Gastroesophageal sphincter (tissue), 4 donors: ENCODE measurements around the gene NFATC2. TPM values are rescaled to one million over a fixed set of nuclear protein-coding genes. Genes with fewer than 3 reads are reported as not detected.

ENCODE experiments used
- ATAC-seq: fragments of 150-250 bp; one replicate; pipeline ENCODE4 v1.9.1; 2016; ENCODE audit warnings: mild to moderate bottlenecking, moderate library complexity
- H3K27ac ChIP-seq, 4 donors: fragments of 200-600 bp; sonication (generic) in 3 of 4; 1 replicate in 3 of 4; 2 replicates in 1 of 4; pipeline ENCODE4 v1.5.1; 2016 to 2019
- H3K27me3 ChIP-seq: fragments of 200-600 bp; sonication (generic); one replicate; pipeline ENCODE4 v1.5.1; 2019
- H3K36me3 ChIP-seq, 2 donors: fragments of 200-600 bp; sonication (generic); one replicate each; pipeline ENCODE4 v1.5.1; 2019; ENCODE audit warnings: control low read depth in 1 of 2
- H3K4me1 ChIP-seq, 3 donors: fragments of 200-600 bp; sonication (generic); 1 replicate in 2 of 3; 2 replicates in 1 of 3; pipeline ENCODE4 v1.5.1; 2016 to 2019; ENCODE audit warnings: control low read depth in 2 of 3
- H3K4me3 ChIP-seq, 2 donors: fragments of 200-600 bp; sonication (generic); one replicate each; pipeline ENCODE4 v1.5.1; 2019; ENCODE audit warnings: mild to moderate bottlenecking in 1 of 2, moderate library complexity in 1 of 2
- H3K9me3 ChIP-seq, 3 donors: fragments of 200-600 bp; sonication (generic); one replicate each; pipeline ENCODE4 v1.5.1; 2017 to 2019; ENCODE audit warnings: control low read depth in 2 of 3
- EP300 ChIP-seq: sonication (generic); formaldehyde crosslinking; IDR thresholded peaks from one replicate; pipeline ENCODE4 v1.6.1; 2017; ENCODE audit warnings: antibody characterized with exemption, mild to moderate bottlenecking
- POLR2A ChIP-seq, 2 donors: fragments of 450-650 bp; IDR thresholded peaks; one replicate each; pipeline ENCODE4 v1.6.1; 2017; ENCODE audit warnings: antibody characterized with exemption in 2 of 2, mild to moderate bottlenecking in 2 of 2, moderate library complexity in 1 of 2
- POLR2AphosphoS5 ChIP-seq: sonication (generic); formaldehyde crosslinking; IDR thresholded peaks from one replicate; pipeline ENCODE4 v1.6.1; 2017; ENCODE audit warnings: antibody characterized with exemption
- WGBS, 2 donors: methylation state at CpG; one replicate each; pipeline ENCODE4 v1.1.5; 2018; ENCODE audit warnings: low coverage in 1 of 2; 5-methylcytosine and 5-hydroxymethylcytosine counted together
- total RNA-seq, 4 donors: library from RNA; depleted of rRNA; stranded (reverse); fragments of >200 nt; gene quantifications; one replicate each; pipeline ENCODE4 v1.1.0, GENCODE V29; 2016
- TF ChIP-seq, protein P1 (sequence below), 4 experiments: fragments of 200-600 bp in 2 of 4; fragments of 450-650 bp in 2 of 4; sonication (generic) in 1 of 4; IDR thresholded peaks; one replicate each; pipeline ENCODE4 v1.5.1; 2017 to 2019; ENCODE audit warnings: antibody characterized with exemption in 4 of 4, mild to moderate bottlenecking in 2 of 4, moderate library complexity in 2 of 4

The NFATC2 gene
- total RNA-seq, 4 donors from 2014 or later, result 4.4 to 20.2 (median 9.0) TPM

DNA sequence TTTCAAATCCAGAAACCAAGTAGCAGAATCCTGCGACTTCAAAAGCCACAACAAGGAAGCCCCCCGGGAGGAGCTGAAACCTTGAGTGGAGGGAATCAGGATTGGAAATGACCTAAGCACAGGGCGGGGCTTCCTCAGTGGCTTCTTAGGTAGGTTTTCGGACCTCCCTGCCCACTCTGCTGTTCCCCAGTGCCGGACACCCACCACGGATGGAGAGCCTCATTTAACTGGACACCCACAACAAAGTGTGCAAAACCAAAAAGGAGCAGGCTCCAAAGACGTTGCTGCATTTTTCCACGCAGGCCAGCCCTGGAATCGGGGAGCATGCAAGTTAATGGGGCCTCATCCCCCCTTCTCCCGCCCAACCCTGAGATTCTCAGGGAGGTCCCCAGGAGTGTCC is 144.4 kb downstream of the NFATC2 start:
- no peak overlapping the region for H3K27ac ChIP-seq
- H3K4me1 ChIP-seq, result peaks cover 0 to 29% (median 0%) of the 10 kb centered on the region in 3 donors
- TF ChIP-seq POLR2A (IDR thresholded peaks at IDR 0.05), result no peak
- TF ChIP-seq, protein P1, sequence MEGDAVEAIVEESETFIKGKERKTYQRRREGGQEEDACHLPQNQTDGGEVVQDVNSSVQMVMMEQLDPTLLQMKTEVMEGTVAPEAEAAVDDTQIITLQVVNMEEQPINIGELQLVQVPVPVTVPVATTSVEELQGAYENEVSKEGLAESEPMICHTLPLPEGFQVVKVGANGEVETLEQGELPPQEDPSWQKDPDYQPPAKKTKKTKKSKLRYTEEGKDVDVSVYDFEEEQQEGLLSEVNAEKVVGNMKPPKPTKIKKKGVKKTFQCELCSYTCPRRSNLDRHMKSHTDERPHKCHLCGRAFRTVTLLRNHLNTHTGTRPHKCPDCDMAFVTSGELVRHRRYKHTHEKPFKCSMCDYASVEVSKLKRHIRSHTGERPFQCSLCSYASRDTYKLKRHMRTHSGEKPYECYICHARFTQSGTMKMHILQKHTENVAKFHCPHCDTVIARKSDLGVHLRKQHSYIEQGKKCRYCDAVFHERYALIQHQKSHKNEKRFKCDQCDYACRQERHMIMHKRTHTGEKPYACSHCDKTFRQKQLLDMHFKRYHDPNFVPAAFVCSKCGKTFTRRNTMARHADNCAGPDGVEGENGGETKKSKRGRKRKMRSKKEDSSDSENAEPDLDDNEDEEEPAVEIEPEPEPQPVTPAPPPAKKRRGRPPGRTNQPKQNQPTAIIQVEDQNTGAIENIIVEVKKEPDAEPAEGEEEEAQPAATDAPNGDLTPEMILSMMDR (IDR thresholded peaks at IDR 0.05), result no peak
- TF ChIP-seq EP300, result no peak
- TF ChIP-seq POLR2AphosphoS5, result no peak
- no peaks in the 10 kb centered on the region for H3K9me3 ChIP-seq
- H3K27me3 ChIP-seq, result no peaks in the 10 kb centered on the region
- H3K36me3 ChIP-seq, result peaks cover 0 to 10% of the 10 kb centered on the region in 2 donors
- WGBS, 2 donors, result 70 to 91% methylated on average over 2 to 6 of the region's 10 CpGs
- H3K4me3 ChIP-seq, result no peak overlapping the region
- no peak for ATAC-seq

DNA sequence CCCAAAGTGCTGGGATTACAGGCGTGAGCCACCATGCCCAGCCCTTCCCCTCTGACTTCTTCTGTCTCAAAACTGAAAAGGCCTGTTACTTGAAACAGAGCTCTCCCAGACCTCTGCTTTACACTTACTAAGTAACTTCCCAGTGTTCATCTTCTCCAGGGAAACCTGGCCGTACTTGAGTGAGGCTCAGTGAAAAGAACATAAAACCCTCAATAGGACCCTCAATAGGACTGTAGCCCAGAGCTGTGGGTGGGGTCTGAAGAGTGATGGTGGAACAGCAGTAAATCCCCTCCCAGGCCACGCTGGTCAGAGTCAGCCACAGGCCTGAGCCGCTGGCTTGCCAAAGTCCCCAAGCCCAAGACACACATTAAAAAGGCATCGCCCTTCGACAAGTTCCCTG is 145.4 kb downstream of the NFATC2 start:
- no peak for ATAC-seq
- peaks cover 0 to 34% (median 0%) of the 10 kb centered on the region in 3 donors for H3K4me1 ChIP-seq
- 91% methylated on average over 4 of the region's 6 CpGs; no CpG with 5 or more reads in 1 of the 2 donors for WGBS, 2 donors
- no peaks in the 10 kb centered on the region for H3K9me3 ChIP-seq
- no peak for TF ChIP-seq EP300
- TF ChIP-seq, protein P1 (IDR thresholded peaks at IDR 0.05), result no peak
- TF ChIP-seq POLR2A (IDR thresholded peaks at IDR 0.05), result no peak
- no peak for TF ChIP-seq POLR2AphosphoS5
- H3K4me3 ChIP-seq, result no peak overlapping the region
- peak overlapping the region in 1 of 4 donors; percentile 14 for H3K27ac ChIP-seq
- H3K27me3 ChIP-seq, result no peaks in the 10 kb centered on the region
- peaks cover 0 to 10% of the 10 kb centered on the region in 2 donors for H3K36me3 ChIP-seq

DNA sequence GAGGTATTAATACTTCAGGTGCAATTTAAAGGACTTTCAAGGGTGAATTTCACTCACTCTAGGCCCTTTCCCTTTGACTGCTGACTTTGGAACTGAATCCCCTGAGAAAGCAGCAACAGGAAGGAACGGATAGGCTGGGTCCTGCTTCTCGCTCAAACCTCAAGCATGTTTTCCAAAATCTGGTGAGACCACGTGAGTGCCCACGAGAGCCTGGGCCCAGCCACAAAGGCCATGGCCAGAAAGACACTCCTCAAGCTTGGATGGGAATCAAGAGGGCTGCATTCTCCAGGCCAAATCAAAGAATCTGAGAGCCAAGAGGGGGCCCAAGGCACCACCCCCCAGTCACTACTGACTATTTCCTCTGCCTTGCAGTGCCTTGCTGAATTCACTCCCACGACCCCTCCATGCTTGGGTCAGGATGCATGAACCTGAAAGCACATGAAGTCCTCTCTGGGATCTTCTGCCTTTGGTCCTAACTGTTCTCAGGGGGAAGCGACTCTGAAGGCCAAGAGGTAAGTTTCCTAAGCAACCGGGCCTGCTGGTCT is 146.1 kb downstream of the NFATC2 start:
- no peak for ATAC-seq
- 73 to 100% methylated on average over 1 to 5 of the region's 7 CpGs for WGBS, 2 donors
- no peak overlapping the region for H3K27ac ChIP-seq

DNA sequence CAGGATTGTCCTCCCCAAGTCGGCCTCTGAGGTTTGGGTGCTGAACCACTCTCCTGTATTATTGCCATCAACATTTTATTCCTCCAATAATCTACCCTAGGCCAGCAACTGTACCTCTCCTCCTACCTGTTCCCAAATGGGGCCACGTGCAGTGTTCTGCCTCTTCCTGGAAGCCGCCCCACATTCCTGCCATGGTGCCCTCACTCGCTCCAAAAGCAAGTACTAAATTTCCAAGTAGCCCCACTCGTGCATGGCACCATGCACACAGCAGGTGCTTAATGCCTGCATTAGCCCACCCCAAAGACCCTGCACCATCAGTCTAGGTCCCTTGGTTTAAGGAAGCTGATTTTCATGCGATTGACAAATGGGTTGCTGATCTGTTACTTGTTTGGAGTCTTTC is 147.8 kb downstream of the NFATC2 start:
- H3K27ac ChIP-seq, result no peak overlapping the region
- H3K36me3 ChIP-seq, result peaks cover 0 to 21% of the 10 kb centered on the region in 2 donors
- TF ChIP-seq, protein P1 (IDR thresholded peaks at IDR 0.05), result no peak
- TF ChIP-seq EP300 (no peak), POLR2AphosphoS5 (no peak)
- WGBS, 2 donors, result 91 to 93% methylated on average over 3 of the region's 6 CpGs
- no peak for ATAC-seq
- no peak overlapping the region for H3K4me3 ChIP-seq
- no peaks in the 10 kb centered on the region for H3K9me3 ChIP-seq
- H3K4me1 ChIP-seq, result peaks cover 0 to 40% (median 0%) of the 10 kb centered on the region in 3 donors
- H3K27me3 ChIP-seq, result no peaks in the 10 kb centered on the region

More for the DNA sequence above, 146.1 kb downstream of the NFATC2 start:
- no peak for TF ChIP-seq EP300
- TF ChIP-seq, protein P1 (IDR thresholded peaks at IDR 0.05), result no peak
- TF ChIP-seq POLR2AphosphoS5, result no peak
- no peak for TF ChIP-seq POLR2A (IDR thresholded peaks at IDR 0.05)
- Histone ChIP-seq H3K4me3 (no peak overlapping the region), H3K4me1 (peaks cover 0 to 34% (median 0%) of the 10 kb centered on the region in 3 donors), H3K27me3 (no peaks in the 10 kb centered on the region), H3K9me3 (no peaks in the 10 kb centered on the region), H3K36me3 (peaks cover 0 to 10% of the 10 kb centered on the region in 2 donors)

DNA sequence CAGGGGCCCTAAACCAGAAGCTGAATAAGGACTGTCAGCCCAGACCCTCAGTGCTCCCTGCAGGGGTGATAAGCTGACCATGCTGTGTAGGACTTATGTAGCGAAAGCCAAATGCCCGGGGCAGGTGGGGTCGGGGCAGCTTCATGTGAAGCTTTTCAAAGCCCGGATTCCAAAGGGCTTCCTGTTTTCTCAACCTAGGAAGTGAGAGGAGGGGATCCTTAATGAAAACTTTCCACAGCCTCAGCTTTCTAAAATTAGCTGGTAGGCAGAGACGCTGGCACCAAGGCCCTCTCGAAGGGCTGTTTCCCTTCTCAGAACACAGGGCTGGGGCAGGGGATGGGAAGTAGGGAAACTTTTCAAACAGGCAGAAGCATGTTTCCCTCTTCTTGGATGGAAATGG is 148.9 kb downstream of the NFATC2 start:
- H3K9me3 ChIP-seq, result no peaks in the 10 kb centered on the region
- peaks cover 0 to 21% of the 10 kb centered on the region in 2 donors for H3K36me3 ChIP-seq
- no peak for TF ChIP-seq EP300
- TF ChIP-seq POLR2AphosphoS5, result no peak
- WGBS, 2 donors, result 22 to 27% methylated on average over 2 to 3 of the region's 6 CpGs
- ATAC-seq, result peak; percentile 55
- no peak overlapping the region for H3K4me3 ChIP-seq
- H3K4me1 ChIP-seq, result peaks cover 0 to 40% (median 0%) of the 10 kb centered on the region in 3 donors
- no peaks in the 10 kb centered on the region for H3K27me3 ChIP-seq
- H3K27ac ChIP-seq, result peak overlapping the region in 3 of 4 donors; percentile 35 to 46 (median 36)
